GM12878 (cell line): ENCODE results near the gene CPT1C. TPM values are rescaled to one million over a fixed set of nuclear protein-coding genes. Genes with fewer than 3 reads are reported as not detected.

ENCODE experiments used
- BCL3 ChIP-seq: IDR thresholded peaks from 2 replicates; pipeline ENCODE4 v1.6.1; 2011; ENCODE audit warnings: borderline replicate concordance, low read depth, mild to moderate bottlenecking, moderate library complexity, low read length; ENCODE audit not compliant: insufficient read depth, poor library complexity, severe bottlenecking
- CREM ChIP-seq: IDR thresholded peaks from 2 replicates; pipeline ENCODE4 v1.6.1; 2014; ENCODE audit warnings: antibody characterized with exemption, low read depth
- GATAD2B ChIP-seq: fragments of 450-650 bp; conservative IDR thresholded peaks from 2 replicates; pipeline ENCODE4 v1.6.1; 2017; ENCODE audit warnings: low read depth, mild to moderate bottlenecking, moderate library complexity
- IKZF1 ChIP-seq: fragments of 450-650 bp; conservative IDR thresholded peaks from 2 replicates; pipeline ENCODE4 v1.6.1; 2017; ENCODE audit warnings: antibody characterized with exemption, mild to moderate bottlenecking
- IKZF2 ChIP-seq, 2 experiments: fragments of 450-650 bp; IDR thresholded peaks; 2 replicates each; pipeline ENCODE4 v1.6.1; 2017; ENCODE audit warnings: mild to moderate bottlenecking in 2 of 2, moderate library complexity in 2 of 2
- MEF2B ChIP-seq: fragments of 450-650 bp; IDR thresholded peaks from 2 replicates; pipeline ENCODE4 v1.6.1; 2018; ENCODE audit warnings: mild to moderate bottlenecking, moderate library complexity; ENCODE audit not compliant: partially characterized antibody, poor library complexity, severe bottlenecking
- NKRF ChIP-seq: fragments of 450-650 bp; conservative IDR thresholded peaks from 2 replicates; pipeline ENCODE4 v1.6.1; 2017; ENCODE audit warnings: mild to moderate bottlenecking, moderate library complexity
- SIN3A ChIP-seq: IDR thresholded peaks from 2 replicates; pipeline ENCODE4 v1.6.1; 2012; ENCODE audit warnings: low read depth, low read length, improper control_type of control experiment
- SMC3 ChIP-seq: IDR thresholded peaks from 2 replicates; pipeline ENCODE4 v1.6.1; 2011; ENCODE audit warnings: low read length, improper control_type of control experiment, borderline replicate concordance
- SREBF1 ChIP-seq: IDR thresholded peaks from 2 replicates; pipeline ENCODE4 v1.6.1; 2012; ENCODE audit warnings: mild to moderate bottlenecking, low read length
- SUPT20H ChIP-seq: IDR thresholded peaks from 2 replicates; pipeline ENCODE4 v1.6.1; 2011; ENCODE audit warnings: low read depth, mild to moderate bottlenecking, low read length, moderate library complexity, borderline replicate concordance; ENCODE audit not compliant: control insufficient read depth
- USF2 ChIP-seq: IDR thresholded peaks from 2 replicates; pipeline ENCODE4 v1.6.1; 2011; ENCODE audit warnings: low read depth, low read length, improper control_type of control experiment, borderline replicate concordance
- YY1 ChIP-seq: IDR thresholded peaks from 2 replicates; pipeline ENCODE4 v1.6.1; 2011; ENCODE audit warnings: low read depth, mild to moderate bottlenecking, low read length
- ZBED1 ChIP-seq: IDR thresholded peaks from 2 replicates; pipeline ENCODE4 v1.6.1; 2016; ENCODE audit warnings: borderline replicate concordance
- ZBTB11 ChIP-seq: fragments of 450-650 bp; formaldehyde crosslinking; IDR thresholded peaks from 2 replicates; pipeline ENCODE4 v1.5.0; 2022; ENCODE audit warnings: mild to moderate bottlenecking, missing genetic modification characterization
- ZNF687 ChIP-seq: fragments of 450-650 bp; IDR thresholded peaks from 2 replicates; pipeline ENCODE4 v1.6.1; 2017; ENCODE audit warnings: mild to moderate bottlenecking, moderate library complexity
- polyA plus RNA-seq, 11 experiments: library from polyadenylated mRNA; depleted of rRNA in 4 of 11; unstranded in 6 of 11; stranded (reverse) in 5 of 11; fragments of >200 nt; fragmentation: Nextera tagmentation in 4 of 11; fragmentation: Illumina TruSeq in 1 of 11; extraction: Ambion mirVana in 4 of 11; extraction: Trizol in 1 of 11; gene quantifications; 1 replicate in 1 of 11; 2 replicates in 10 of 11; pipeline versions ENCODE4 v1.2.1 to v1.2.3, GENCODE V29; 2011 to 2016; ENCODE audit warnings: inconsistent platforms in 2 of 11, missing spikeins in 2 of 11, low read depth in 1 of 11
- total RNA-seq, 4 experiments: library from RNA; depleted of rRNA in 3 of 4; stranded (reverse); fragments of >200 nt in 3 of 4; fragmentation: Illumina TruSeq in 1 of 4; extraction: Trizol in 1 of 4; gene quantifications; 2 replicates each; pipeline versions ENCODE4 v1.2.1 to v1.2.3, GENCODE V29; 2013 to 2021

CPT1C gene
- total and polyA plus RNA-seq, 10 of the 15 experiments (the other 5 are each of a cell fraction or from before 2014, with no cell fraction given), result 0.04 to 0.56 (median 0.21) TPM; not detected in 3

GRCh38 chr19:49664171-49665035 lies 26.5 kb upstream of the CPT1C start (continued):
- TF ChIP-seq MEF2B, result peak; percentile 11
- 0 out of 2 replicates have a peak, but pooled peaks have one; percentile 6 for TF ChIP-seq YY1
- TF ChIP-seq CREM, result 0 out of 2 replicates have a peak, but pooled peaks have one; percentile 10
- peak in 1 of 2 experiments; percentile 49; a peak in 2 of 4 replicates for TF ChIP-seq IKZF2 (IDR thresholded peaks at IDR 0.05)
- TF ChIP-seq USF2, result no peak
- 0 out of 2 replicates have a peak, but pooled peaks have one; percentile 59 for TF ChIP-seq NKRF
- no peak; the same call in 1 of the 2 replicates for TF ChIP-seq GATAD2B
- peak; percentile 57 for TF ChIP-seq SIN3A
- TF ChIP-seq ZBTB11, result no peak
- 0 out of 2 replicates have a peak, but pooled peaks have one; percentile 54 for TF ChIP-seq SREBF1
- peak; percentile 48; the same call in 1 of the 2 replicates for TF ChIP-seq ZNF687
- 0 out of 2 replicates have a peak, but pooled peaks have one; percentile 14 for TF ChIP-seq ZBED1
- TF ChIP-seq IKZF1, result peak; percentile 68
- peak; percentile 13 for TF ChIP-seq BCL3
- no peak for TF ChIP-seq SMC3
- no peak for TF ChIP-seq SUPT20H
